Adrenal gland (tissue), 12 donors: ENCODE data around the gene TSSK2. TPM values are rescaled to one million over a fixed set of nuclear protein-coding genes. Genes with fewer than 3 reads are reported as not detected.

Experiments used
- DNase-seq, 7 donors: peaks; one replicate each; pipeline ENCODE4 v3.0.0-alpha.2; 2019 to 2020
- H3K27ac ChIP-seq, 5 donors: fragments of 200-600 bp; sonication (generic) in 4 of 5; 1 replicate in 3 of 5; 2 replicates in 2 of 5; pipeline versions ENCODE4 v1.5.1 to v1.8.0; 2016 to 2020; ENCODE audit warnings: mild to moderate bottlenecking in 1 of 5
- H3K27me3 ChIP-seq: fragments of 200-600 bp; 2 replicates; pipeline ENCODE4 v1.8.0; 2021
- H3K36me3 ChIP-seq, 2 donors: fragments of 200-600 bp; replicated peaks in 1 of 2; 1 replicate in 1 of 2; 2 replicates in 1 of 2; pipeline versions ENCODE4 v1.5.1 to v1.8.0; 2018 to 2022
- H3K4me1 ChIP-seq, 2 donors: fragments of 200-600 bp; replicated peaks in 1 of 2; 1 replicate in 1 of 2; 2 replicates in 1 of 2; pipeline versions ENCODE4 v1.5.1 to v1.8.0; 2018 to 2021
- H3K4me3 ChIP-seq, 4 donors: fragments of 200-600 bp; sonication (generic) in 3 of 4; one replicate each; pipeline ENCODE4 v1.5.1; 2016 to 2018
- H3K9me3 ChIP-seq, 3 donors: fragments of 200-600 bp; sonication (generic) in 1 of 3; replicated peaks in 1 of 3; 1 replicate in 2 of 3; 2 replicates in 1 of 3; pipeline versions ENCODE4 v1.5.1 to v1.8.0; 2016 to 2021
- CTCF ChIP-seq, 6 experiments: fragments of 450-650 bp in 4 of 6; fragments of 200-600 bp in 2 of 6; sonication (generic) in 1 of 6; IDR thresholded peaks; 1 replicate in 5 of 6; 2 replicates in 1 of 6; pipeline versions ENCODE4 v1.5.1 to v1.8.0; 2016 to 2021; ENCODE audit warnings: antibody characterized with exemption in 6 of 6, mild to moderate bottlenecking in 2 of 6, moderate library complexity in 1 of 6
- POLR2A ChIP-seq, 2 donors: fragments of 450-650 bp; IDR thresholded peaks; one replicate each; pipeline ENCODE4 v1.6.1; 2017; ENCODE audit warnings: antibody characterized with exemption in 2 of 2, mild to moderate bottlenecking in 2 of 2, moderate library complexity in 1 of 2
- WGBS, 4 donors: extraction: QIAGEN DNeasy Blood & Tissue Kit in 2 of 4; methylation state at CpG; one replicate each; pipeline versions ENCODE4 v1.1.5 to v1.1.7; 2013 to 2017; 5-methylcytosine and 5-hydroxymethylcytosine counted together
- intact Hi-C, 2 donors: fragments of 100-400 bp; cut with DNase I; formaldehyde crosslinking; loops; one replicate each; pipeline versions ENCODE4 v1.14.1 to v1.15.0; 2022 to 2023
- polyA plus RNA-seq, 3 donors: library from polyadenylated mRNA; stranded (reverse); fragments of 200-250 nt in 2 of 3; fragments of 350-450 nt in 1 of 3; fragmentation: Illumina TruSeq in 1 of 3; extraction: RNeasy Lipid Tissue Mini Kit (QIAGEN cat#74804) in 1 of 3; gene quantifications; one replicate each; pipeline ENCODE4 v1.2.3, GENCODE V29; 2013 to 2014
- total RNA-seq, 9 donors: library from RNA; depleted of rRNA in 4 of 9; stranded (reverse); fragments of >200 nt in 4 of 9; fragments of 120-200 nt in 1 of 9; fragmentation: NEBNext Ultra II Directional in 1 of 9; extraction: Animal tissue kit (Norgen Biotek cat#: 25700) in 1 of 9; gene quantifications; one replicate each; pipeline versions ENCODE4 v1.1.0 to v1.2.4, GENCODE V29; 2013 to 2023
- donor health status: healthy with polysubstance abuse.
- donor health status: Bipolar disorder and iron deficiency.
- donor health status: DM: yes; HTN: yes; CAD: no.
- donor health status: DM: no; HTN: no; CAD: no.
- donor health status: DM: no; HTN: no; CAD: no.
- donor health status: DM: yes; HTN: yes; CAD: no.

The TSSK2 gene
- total and polyA plus RNA-seq, 12 donors = 0.06 to 0.32 TPM; not detected in 10

GRCh38 chr22:19127329-19128008 is 3.6 kb upstream of the TSSK2 start:
- 86 to 93% (median 89%) methylated on average over 12 to 16 of the region's 16 CpGs for WGBS, 4 donors

GRCh38 chr22:19128009-19128401 is 3.1 kb upstream of the TSSK2 start:
- no peaks in the 10 kb centered on the region for H3K9me3 ChIP-seq
- intact Hi-C loops = no loop called here

More at GRCh38 chr22:19127329-19128008, 3.6 kb upstream of the TSSK2 start:
- DNase-seq = no peak
- Histone ChIP-seq H3K27ac (no peak overlapping the region), H3K4me1 (peaks cover 0 to 5% of the 10 kb centered on the region in 2 donors), H3K27me3 (no peaks in the 10 kb centered on the region), H3K4me3 (no peak overlapping the region), H3K9me3 (no peaks in the 10 kb centered on the region), H3K36me3 (no peaks in the 10 kb centered on the region)
- TF ChIP-seq POLR2A (IDR thresholded peaks at IDR 0.05) = no peak
- TF ChIP-seq CTCF (IDR thresholded peaks at IDR 0.05) = no peak
- intact Hi-C loops = no loop called here

GRCh38 chr22:19128946-19129727 is 2.0 kb upstream of the TSSK2 start:
- H3K27me3 ChIP-seq = no peaks in the 10 kb centered on the region
- WGBS, 4 donors = 84 to 87% (median 85%) methylated on average over 6 to 7 of the region's 7 CpGs
- TF ChIP-seq CTCF (IDR thresholded peaks at IDR 0.05) = no peak
- TF ChIP-seq POLR2A (IDR thresholded peaks at IDR 0.05) = no peak
- intact Hi-C loops = no loop called here
- no peak overlapping the region for H3K27ac ChIP-seq
- no peaks in the 10 kb centered on the region for H3K4me1 ChIP-seq
- no peaks in the 10 kb centered on the region for H3K9me3 ChIP-seq
- H3K4me3 ChIP-seq = no peak overlapping the region
- DNase-seq = no peak
- H3K36me3 ChIP-seq = peaks cover 0 to 12% of the 10 kb centered on the region in 2 donors

More at GRCh38 chr22:19128009-19128401, 3.1 kb upstream of the TSSK2 start:
- Histone ChIP-seq H3K4me1 (peaks cover 0 to under 1% of the 10 kb centered on the region in 2 donors), H3K27me3 (no peaks in the 10 kb centered on the region), H3K36me3 (peaks cover 0 to under 1% of the 10 kb centered on the region in 2 donors), H3K4me3 (no peak overlapping the region), H3K27ac (no peak overlapping the region)
- DNase-seq = no peak
- TF ChIP-seq POLR2A (IDR thresholded peaks at IDR 0.05) = no peak
- TF ChIP-seq CTCF (IDR thresholded peaks at IDR 0.05) = no peak
- WGBS, 4 donors = 79 to 97% (median 91%) methylated on average over 3 to 7 of the region's 7 CpGs

GRCh38 chr22:19129871-19130270 is 1.2 kb upstream of the TSSK2 start:
- DNase-seq = no peak
- H3K9me3 ChIP-seq = no peaks in the 10 kb centered on the region
- no peak overlapping the region for H3K4me3 ChIP-seq
- H3K4me1 ChIP-seq = no peaks in the 10 kb centered on the region
- TF ChIP-seq POLR2A (IDR thresholded peaks at IDR 0.05) = no peak
- TF ChIP-seq CTCF (IDR thresholded peaks at IDR 0.05) = no peak
- H3K27me3 ChIP-seq = no peaks in the 10 kb centered on the region
- H3K36me3 ChIP-seq = peaks cover 0 to 20% of the 10 kb centered on the region in 2 donors
- intact Hi-C loops = no loop called here
- WGBS, 4 donors = 78 to 87% (median 84%) methylated on average over 4 to 8 of the region's 8 CpGs
- no peak overlapping the region for H3K27ac ChIP-seq
